ENCODE results near the gene CASZ1.

GRCh38 chr1:10598389-10598702 is 198.1 kb downstream of the CASZ1 start:
- peak; percentile 33 for TF ChIP-seq CTCF (IDR thresholded peaks at IDR 0.05)
- TF ChIP-seq EZH2 (IDR thresholded peaks at IDR 0.05): no peak

Data from neural progenitor cell (in vitro differentiated cells).